HUES48 (cell line): ENCODE results near the gene TUBGCP3.

Experiments used
- H3K27ac ChIP-seq: one replicate; pipeline ENCODE4 v1.7.0; 2013; ENCODE audit warnings: low read depth, low read length, inconsistent platforms
- H3K27me3 ChIP-seq: 2 replicates; pipeline ENCODE4 v1.6.1; 2013; ENCODE audit warnings: mild to moderate bottlenecking, low read length; ENCODE audit not compliant: control insufficient read depth, insufficient read depth
- H3K36me3 ChIP-seq: 2 replicates; pipeline ENCODE4 v1.6.1; 2013; ENCODE audit warnings: low read length; ENCODE audit not compliant: control insufficient read depth, insufficient read depth
- H3K4me1 ChIP-seq: 2 replicates; pipeline ENCODE4 v1.6.1; 2013; ENCODE audit warnings: mild to moderate bottlenecking, low read length; ENCODE audit not compliant: control insufficient read depth, insufficient read depth
- H3K4me3 ChIP-seq: 2 replicates; pipeline ENCODE4 v1.5.1; 2013; ENCODE audit warnings: mild to moderate bottlenecking, low read depth, low read length
- H3K9ac ChIP-seq: 2 replicates; pipeline ENCODE4 v1.6.1; 2013; ENCODE audit warnings: mild to moderate bottlenecking, low read depth, low read length, moderate library complexity
- H3K9me3 ChIP-seq: 2 replicates; pipeline ENCODE4 v1.6.1; 2013; ENCODE audit warnings: low read length; ENCODE audit not compliant: control insufficient read depth, insufficient read depth

The TUBGCP3 gene

GRCh38 chr13:112444416-112445399 is 143.2 kb downstream of the TUBGCP3 start:
- Histone ChIP-seq H3K27ac (no peak overlapping the region), H3K4me1 (peaks cover 2% of the 10 kb centered on the region; the same call in 1 of the 2 replicates), H3K27me3 (0 out of 2 replicates have a peak, but pooled peaks cover 12% of the 10 kb centered on the region), H3K4me3 (no peak overlapping the region), H3K36me3 (no peaks in the 10 kb centered on the region), H3K9me3 (0 out of 2 replicates have a peak, but pooled peaks cover 3% of the 10 kb centered on the region), H3K9ac (no peak overlapping the region)

GRCh38 chr13:112443995-112444311 is 144.0 kb downstream of the TUBGCP3 start:
- 0 out of 2 replicates have a peak, but pooled peaks cover 12% of the 10 kb centered on the region for H3K27me3 ChIP-seq
- no peaks in the 10 kb centered on the region for H3K36me3 ChIP-seq
- H3K4me1 ChIP-seq = peaks cover 2% of the 10 kb centered on the region; the same call in 1 of the 2 replicates
- H3K9me3 ChIP-seq = 0 out of 2 replicates have a peak, but pooled peaks cover 3% of the 10 kb centered on the region
- no peak overlapping the region for H3K4me3 ChIP-seq
- H3K27ac ChIP-seq = no peak overlapping the region
- H3K9ac ChIP-seq = no peak overlapping the region

GRCh38 chr13:112443191-112443994 is 144.6 kb downstream of the TUBGCP3 start:
- Histone ChIP-seq H3K36me3 (no peaks in the 10 kb centered on the region), H3K27ac (no peak overlapping the region), H3K4me3 (no peak overlapping the region), H3K9me3 (0 out of 2 replicates have a peak, but pooled peaks cover 6% of the 10 kb centered on the region), H3K4me1 (peaks cover 2% of the 10 kb centered on the region; the same call in 1 of the 2 replicates), H3K27me3 (0 out of 2 replicates have a peak, but pooled peaks cover 12% of the 10 kb centered on the region), H3K9ac (no peak overlapping the region)

GRCh38 chr13:112442483-112443090 is 145.4 kb downstream of the TUBGCP3 start:
- peaks cover 9% of the 10 kb centered on the region; the same call in 1 of the 2 replicates for H3K9me3 ChIP-seq
- H3K4me1 ChIP-seq = peaks cover 2% of the 10 kb centered on the region; the same call in 1 of the 2 replicates
- no peak overlapping the region for H3K4me3 ChIP-seq
- H3K27me3 ChIP-seq = 0 out of 2 replicates have a peak, but pooled peaks cover 12% of the 10 kb centered on the region
- H3K9ac ChIP-seq = no peak overlapping the region
- no peak overlapping the region for H3K27ac ChIP-seq
- no peaks in the 10 kb centered on the region for H3K36me3 ChIP-seq

GRCh38 chr13:112441779-112442310 is 146.1 kb downstream of the TUBGCP3 start:
- Histone ChIP-seq H3K9me3 (peaks cover 9% of the 10 kb centered on the region; the same call in 1 of the 2 replicates), H3K27me3 (0 out of 2 replicates have a peak, but pooled peaks cover 12% of the 10 kb centered on the region), H3K27ac (no peak overlapping the region), H3K4me1 (peaks cover 2% of the 10 kb centered on the region; the same call in 1 of the 2 replicates), H3K9ac (no peak overlapping the region), H3K4me3 (no peak overlapping the region), H3K36me3 (no peaks in the 10 kb centered on the region)

GRCh38 chr13:112441226-112441625 is 146.7 kb downstream of the TUBGCP3 start:
- Histone ChIP-seq H3K4me1 (peaks cover 2% of the 10 kb centered on the region; the same call in 1 of the 2 replicates), H3K9ac (no peak overlapping the region), H3K27me3 (0 out of 2 replicates have a peak, but pooled peaks cover 12% of the 10 kb centered on the region), H3K36me3 (no peaks in the 10 kb centered on the region), H3K4me3 (no peak overlapping the region), H3K27ac (no peak overlapping the region), H3K9me3 (peaks cover 9% of the 10 kb centered on the region; the same call in 1 of the 2 replicates)

GRCh38 chr13:112438515-112438914 is 149.4 kb downstream of the TUBGCP3 start:
- peaks cover 2% of the 10 kb centered on the region; the same call in 1 of the 2 replicates for H3K4me1 ChIP-seq
- 0 out of 2 replicates have a peak, but pooled peaks cover 6% of the 10 kb centered on the region for H3K27me3 ChIP-seq
- H3K9me3 ChIP-seq = peaks cover 17% of the 10 kb centered on the region
- no peak overlapping the region for H3K27ac ChIP-seq
- H3K36me3 ChIP-seq = no peaks in the 10 kb centered on the region
- no peak overlapping the region for H3K4me3 ChIP-seq
- H3K9ac ChIP-seq = no peak overlapping the region

GRCh38 chr13:112438094-112438493 is 149.9 kb downstream of the TUBGCP3 start:
- Histone ChIP-seq H3K9me3 (peaks cover 17% of the 10 kb centered on the region), H3K27me3 (0 out of 2 replicates have a peak, but pooled peaks cover 4% of the 10 kb centered on the region), H3K4me3 (no peak overlapping the region), H3K27ac (no peak overlapping the region), H3K36me3 (no peaks in the 10 kb centered on the region), H3K9ac (no peak overlapping the region), H3K4me1 (no peaks in the 10 kb centered on the region)

- H3K4me1 ChIP-seq = no peaks in the 10 kb centered on the region
- no peak overlapping the region for H3K4me3 ChIP-seq
- no peaks in the 10 kb centered on the region for H3K36me3 ChIP-seq
- no peak overlapping the region for H3K27ac ChIP-seq
- H3K9me3 ChIP-seq = peaks cover 17% of the 10 kb centered on the region
- no peaks in the 10 kb centered on the region for H3K27me3 ChIP-seq
- H3K9ac ChIP-seq = no peak overlapping the region
These were observed 152.0 kb downstream of the TUBGCP3 start for GRCh38 chr13:112435973-112436372.
